Measurements from ENCODE around the gene CACNA1C.

CACNA1C gene

DNA sequence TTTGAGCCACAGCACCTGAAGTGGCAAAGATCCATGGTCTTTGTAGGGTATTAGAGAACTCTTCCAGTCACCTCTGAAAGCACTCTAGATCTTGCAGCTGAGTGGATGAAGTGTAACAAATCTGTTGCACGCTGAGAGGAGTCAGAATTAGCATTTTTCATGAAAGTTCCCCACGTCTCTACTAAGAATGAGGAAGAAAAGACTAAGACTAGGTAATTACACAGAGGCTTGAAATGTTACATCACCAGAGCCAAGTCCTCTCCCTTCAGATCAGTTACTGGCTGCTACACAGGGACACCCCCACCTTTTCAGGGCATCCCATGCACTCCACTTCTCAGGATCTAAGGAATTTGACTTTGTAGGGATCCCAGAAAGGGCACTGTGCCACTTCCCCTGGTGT, 643.3 kb downstream of the CACNA1C start:
- Histone ChIP-seq H3K4me1 (ENCODE audit: control insufficient read depth, insufficient read depth, low read length) (no peaks in the 10 kb centered on the region), H3K4me3 (ENCODE audit: low read length) (no peak overlapping the region)

DNA sequence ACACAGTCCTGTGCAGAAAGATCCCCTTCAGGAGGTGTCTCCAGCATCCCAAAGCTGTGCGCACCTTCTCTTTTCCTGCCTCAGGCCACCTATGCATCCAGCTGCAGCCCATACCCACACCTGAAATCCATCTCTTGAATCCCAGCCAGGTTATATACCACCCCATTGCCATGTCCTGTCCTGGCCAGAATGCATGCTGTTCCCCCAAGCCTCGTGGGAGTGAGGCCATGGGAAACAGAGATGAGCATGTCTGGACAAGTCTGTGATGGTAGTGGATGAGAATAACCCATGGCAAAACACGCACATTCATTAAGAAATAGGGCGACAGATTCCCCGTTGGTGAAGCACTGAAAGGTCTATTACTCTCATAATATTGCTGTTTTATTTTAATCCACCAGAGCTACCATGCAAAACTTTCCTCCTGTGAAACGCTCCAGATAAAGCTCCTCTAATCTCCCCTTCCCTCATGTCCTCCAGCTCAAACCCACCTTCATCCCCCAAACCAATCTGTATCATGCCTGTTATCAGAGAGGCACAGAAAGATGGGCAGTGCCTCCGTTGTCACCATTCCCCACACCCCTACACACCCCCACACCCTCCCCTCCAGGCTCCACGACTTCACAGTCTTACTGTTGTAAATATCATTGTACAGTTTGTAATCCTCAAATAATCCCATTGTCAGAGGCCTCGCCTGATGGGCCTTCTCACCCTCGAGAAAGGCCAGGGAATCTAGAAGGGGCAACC, 644.4 kb downstream of the CACNA1C start:
- Histone ChIP-seq H3K4me3 (ENCODE audit: low read length) (no peak overlapping the region), H3K36me3 (ENCODE audit: control insufficient read depth, insufficient read depth, low read length) (no peaks in the 10 kb centered on the region), H3K9me3 (ENCODE audit: control insufficient read depth, low read length) (no peaks in the 10 kb centered on the region), H3K9ac (ENCODE audit: low read length) (no peak overlapping the region), H3K27me3 (ENCODE audit: control insufficient read depth, insufficient read depth, low read length) (no peaks in the 10 kb centered on the region), H3K4me1 (ENCODE audit: control insufficient read depth, insufficient read depth, low read length) (no peaks in the 10 kb centered on the region)

More for the DNA sequence above, 643.3 kb downstream of the CACNA1C start:
- Histone ChIP-seq H3K27me3 (ENCODE audit: control insufficient read depth, insufficient read depth, low read length) (peaks cover under 1% of the 10 kb centered on the region), H3K36me3 (ENCODE audit: control insufficient read depth, insufficient read depth, low read length) (no peaks in the 10 kb centered on the region), H3K9me3 (ENCODE audit: control insufficient read depth, low read length) (no peaks in the 10 kb centered on the region), H3K9ac (ENCODE audit: low read length) (no peak overlapping the region)

DNA sequence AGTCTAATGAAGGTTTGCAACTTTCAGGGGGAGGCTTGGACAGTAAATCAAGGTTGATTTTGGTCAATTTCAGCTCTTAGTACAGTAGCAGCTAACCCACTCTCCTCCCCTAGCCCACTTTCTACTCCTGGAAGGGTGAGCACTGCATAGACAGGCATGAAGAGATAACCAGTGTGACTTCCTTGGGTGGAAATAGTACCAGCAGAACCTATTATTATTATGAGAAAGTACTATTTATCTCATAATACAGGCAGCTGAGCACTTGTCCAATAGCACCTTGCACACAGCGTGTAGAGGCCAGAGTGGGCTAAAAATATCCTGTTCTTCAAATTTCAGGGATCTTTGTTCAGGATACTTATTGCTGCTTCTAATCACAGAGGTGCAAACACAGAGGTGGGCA, 645.8 kb downstream of the CACNA1C start:
- H3K9me3 ChIP-seq (ENCODE audit: control insufficient read depth, low read length), result no peaks in the 10 kb centered on the region
- H3K9ac ChIP-seq (ENCODE audit: low read length), result no peak overlapping the region
- no peak overlapping the region for H3K4me3 ChIP-seq (ENCODE audit: low read length)
- H3K4me1 ChIP-seq (ENCODE audit: control insufficient read depth, insufficient read depth, low read length), result no peaks in the 10 kb centered on the region
- H3K27me3 ChIP-seq (ENCODE audit: control insufficient read depth, insufficient read depth, low read length), result no peaks in the 10 kb centered on the region
- no peaks in the 10 kb centered on the region for H3K36me3 ChIP-seq (ENCODE audit: control insufficient read depth, insufficient read depth, low read length)

DNA sequence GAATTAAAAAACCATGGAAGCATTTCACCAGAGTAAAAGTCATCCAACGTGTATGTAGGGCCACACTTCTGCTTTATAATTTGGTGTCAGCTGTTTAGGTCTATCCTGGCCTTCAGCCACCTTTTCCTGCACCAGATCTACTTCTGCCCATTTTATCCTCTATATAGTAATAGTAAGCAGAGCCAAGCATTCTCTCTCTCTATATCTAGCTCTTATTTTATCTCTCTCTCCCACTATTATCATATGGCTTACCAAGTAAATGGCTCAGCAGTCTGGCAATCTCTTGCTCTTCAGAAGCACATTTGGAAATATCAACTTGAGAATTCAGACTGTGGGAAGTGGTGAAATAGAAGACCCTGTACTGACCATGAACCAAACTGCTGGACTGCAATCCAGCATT, 657.9 kb downstream of the CACNA1C start:
- H3K27me3 ChIP-seq (ENCODE audit: control insufficient read depth, insufficient read depth, low read length), result no peaks in the 10 kb centered on the region
- no peaks in the 10 kb centered on the region for H3K9me3 ChIP-seq (ENCODE audit: control insufficient read depth, low read length)
- H3K36me3 ChIP-seq (ENCODE audit: control insufficient read depth, insufficient read depth, low read length), result no peaks in the 10 kb centered on the region
- H3K9ac ChIP-seq (ENCODE audit: low read length), result no peak overlapping the region
- H3K4me3 ChIP-seq (ENCODE audit: low read length), result no peak overlapping the region
- no peaks in the 10 kb centered on the region for H3K4me1 ChIP-seq (ENCODE audit: control insufficient read depth, insufficient read depth, low read length)

DNA sequence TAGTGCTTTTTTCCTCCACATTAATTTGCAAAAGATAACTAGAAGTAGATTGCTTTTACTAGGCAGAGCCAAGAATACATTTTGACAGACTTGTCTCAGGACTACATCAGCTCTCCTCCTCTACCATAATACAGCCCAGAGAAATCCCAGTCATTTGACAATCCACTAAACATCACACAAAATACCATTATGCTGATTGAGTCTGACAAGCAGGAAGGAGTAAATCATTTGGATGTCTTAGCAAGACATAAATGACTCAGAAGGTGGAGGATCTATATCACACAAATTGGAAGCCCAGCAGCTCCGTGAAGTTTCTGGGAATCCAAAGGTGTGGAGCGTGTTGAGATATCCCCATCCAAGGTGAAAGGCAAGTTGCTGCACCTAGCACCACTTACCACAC, 666.6 kb downstream of the CACNA1C start:
- Histone ChIP-seq H3K9me3 (ENCODE audit: control insufficient read depth, low read length) (no peaks in the 10 kb centered on the region), H3K9ac (ENCODE audit: low read length) (no peak overlapping the region)

DNA sequence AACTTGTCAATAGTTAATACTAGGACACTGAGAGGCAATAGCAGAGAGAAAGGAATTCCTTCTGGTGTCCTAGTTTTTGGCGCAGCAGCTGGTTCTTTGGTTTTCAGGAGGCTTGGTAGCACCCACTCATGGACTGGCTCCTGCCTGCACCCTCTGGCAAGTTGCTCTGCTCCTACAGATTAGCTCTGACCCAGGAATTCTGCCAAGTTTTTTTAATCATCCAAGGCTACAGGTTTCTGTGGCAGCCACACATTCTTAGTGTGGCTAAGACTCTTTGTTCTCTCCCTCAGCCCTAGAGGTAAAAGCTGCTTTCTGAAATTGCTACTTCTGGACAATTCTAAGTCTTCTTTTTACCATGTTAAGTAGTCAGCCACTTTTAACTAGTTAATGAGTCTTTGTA, 670.0 kb downstream of the CACNA1C start:
- Histone ChIP-seq H3K36me3 (ENCODE audit: control insufficient read depth, insufficient read depth, low read length) (no peaks in the 10 kb centered on the region), H3K9me3 (ENCODE audit: control insufficient read depth, low read length) (no peaks in the 10 kb centered on the region), H3K4me1 (ENCODE audit: control insufficient read depth, insufficient read depth, low read length) (no peaks in the 10 kb centered on the region), H3K27me3 (ENCODE audit: control insufficient read depth, insufficient read depth, low read length) (no peaks in the 10 kb centered on the region), H3K9ac (ENCODE audit: low read length) (no peak overlapping the region), H3K4me3 (ENCODE audit: low read length) (no peak overlapping the region)

More for the DNA sequence above, 666.6 kb downstream of the CACNA1C start:
- Histone ChIP-seq H3K4me1 (ENCODE audit: control insufficient read depth, insufficient read depth, low read length) (no peaks in the 10 kb centered on the region), H3K27me3 (ENCODE audit: control insufficient read depth, insufficient read depth, low read length) (no peaks in the 10 kb centered on the region), H3K36me3 (ENCODE audit: control insufficient read depth, insufficient read depth, low read length) (no peaks in the 10 kb centered on the region), H3K4me3 (ENCODE audit: low read length) (no peak overlapping the region)

DNA sequence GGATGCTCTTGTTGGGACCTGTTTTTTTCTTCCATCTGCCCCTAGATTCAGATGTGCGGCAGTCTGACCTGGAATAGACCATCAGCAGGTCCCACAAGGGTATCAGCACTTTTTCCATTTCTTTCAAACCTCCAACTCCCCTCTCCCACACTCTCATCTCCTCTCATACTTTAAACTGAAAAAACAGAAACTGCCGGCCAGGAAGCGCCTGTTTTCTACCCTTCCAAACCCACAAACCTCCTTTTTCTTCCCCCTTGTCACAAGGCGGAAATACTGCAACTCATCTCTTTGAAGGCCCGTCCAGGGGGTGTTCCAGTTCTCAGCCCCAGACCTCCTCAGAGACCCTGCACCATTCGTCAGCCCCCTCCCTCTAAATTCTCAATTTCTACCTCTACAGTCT, 679.5 kb downstream of the CACNA1C start:
- Histone ChIP-seq H3K9ac (ENCODE audit: low read length) (no peak overlapping the region), H3K27me3 (ENCODE audit: control insufficient read depth, insufficient read depth, low read length) (no peaks in the 10 kb centered on the region), H3K9me3 (ENCODE audit: control insufficient read depth, low read length) (no peaks in the 10 kb centered on the region), H3K4me3 (ENCODE audit: low read length) (no peak overlapping the region), H3K36me3 (ENCODE audit: control insufficient read depth, insufficient read depth, low read length) (no peaks in the 10 kb centered on the region), H3K4me1 (ENCODE audit: control insufficient read depth, insufficient read depth, low read length) (no peaks in the 10 kb centered on the region)

DNA sequence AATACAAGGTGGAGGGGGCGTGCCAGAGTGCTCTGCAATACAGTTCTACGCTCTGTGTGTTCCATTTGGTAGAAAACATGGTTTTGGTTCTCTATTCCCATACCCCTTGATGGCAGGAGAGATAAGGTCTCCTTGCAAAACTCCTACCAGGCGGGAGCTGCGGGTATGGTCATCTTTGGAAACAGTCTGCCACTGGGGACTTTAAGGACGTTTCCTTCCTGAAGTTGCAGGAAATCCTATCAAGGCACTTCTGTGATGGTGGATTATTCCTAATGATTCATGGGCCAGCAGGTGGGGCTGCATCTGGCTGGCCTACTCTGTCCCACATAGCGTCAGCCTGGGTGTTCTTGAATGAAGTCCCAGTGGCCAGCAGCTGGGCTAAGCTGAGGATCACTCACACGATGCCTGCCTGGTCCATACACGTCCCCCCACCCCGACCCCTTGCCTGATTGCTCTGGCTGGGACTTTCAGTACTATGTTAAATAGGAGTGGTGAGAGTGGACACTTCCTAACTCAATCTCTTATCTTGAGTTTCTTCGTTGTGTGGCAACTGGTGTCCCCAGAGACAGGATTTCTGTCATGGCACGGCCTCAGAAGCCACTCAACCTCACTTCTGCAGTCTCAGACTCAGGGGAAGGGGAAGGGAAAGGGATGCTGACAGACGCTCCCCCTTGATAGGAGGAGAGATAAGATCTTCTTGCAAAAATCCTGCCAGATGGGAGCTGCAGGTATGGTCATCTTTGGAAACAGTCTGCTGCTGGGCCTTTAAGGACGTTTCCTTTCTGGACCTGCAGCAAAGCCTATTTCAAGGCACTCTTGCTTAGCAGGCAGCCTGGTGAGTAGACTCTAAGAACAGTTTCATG, 680.9 kb downstream of the CACNA1C start:
- no peaks in the 10 kb centered on the region for H3K4me1 ChIP-seq (ENCODE audit: control insufficient read depth, insufficient read depth, low read length)
- no peaks in the 10 kb centered on the region for H3K9me3 ChIP-seq (ENCODE audit: control insufficient read depth, low read length)
- H3K36me3 ChIP-seq (ENCODE audit: control insufficient read depth, insufficient read depth, low read length), result no peaks in the 10 kb centered on the region
- H3K9ac ChIP-seq (ENCODE audit: low read length), result no peak overlapping the region
- H3K27me3 ChIP-seq (ENCODE audit: control insufficient read depth, insufficient read depth, low read length), result no peaks in the 10 kb centered on the region
- no peak overlapping the region for H3K4me3 ChIP-seq (ENCODE audit: low read length)

DNA sequence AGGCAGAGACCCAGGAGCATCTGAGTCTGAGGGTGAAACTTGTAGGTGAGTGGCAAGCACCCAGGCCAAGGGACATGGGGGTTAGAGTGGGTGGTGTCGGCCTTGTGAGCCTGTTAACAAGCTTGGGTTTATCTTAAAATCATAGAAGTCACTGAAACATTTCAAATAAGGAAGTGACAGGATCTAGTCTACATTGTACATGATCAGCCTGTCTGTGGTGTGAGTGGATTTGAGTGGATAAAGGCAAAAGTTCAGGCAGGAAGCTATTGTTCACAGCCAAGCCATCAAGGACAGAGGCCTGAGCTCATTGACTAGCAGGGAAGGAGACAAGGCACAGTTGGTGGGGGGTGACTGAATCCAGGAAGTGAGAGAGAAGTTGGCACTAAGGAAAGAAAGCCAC, 682.6 kb downstream of the CACNA1C start:
- H3K36me3 ChIP-seq (ENCODE audit: control insufficient read depth, insufficient read depth, low read length), result no peaks in the 10 kb centered on the region
- H3K27me3 ChIP-seq (ENCODE audit: control insufficient read depth, insufficient read depth, low read length), result no peaks in the 10 kb centered on the region

DNA sequence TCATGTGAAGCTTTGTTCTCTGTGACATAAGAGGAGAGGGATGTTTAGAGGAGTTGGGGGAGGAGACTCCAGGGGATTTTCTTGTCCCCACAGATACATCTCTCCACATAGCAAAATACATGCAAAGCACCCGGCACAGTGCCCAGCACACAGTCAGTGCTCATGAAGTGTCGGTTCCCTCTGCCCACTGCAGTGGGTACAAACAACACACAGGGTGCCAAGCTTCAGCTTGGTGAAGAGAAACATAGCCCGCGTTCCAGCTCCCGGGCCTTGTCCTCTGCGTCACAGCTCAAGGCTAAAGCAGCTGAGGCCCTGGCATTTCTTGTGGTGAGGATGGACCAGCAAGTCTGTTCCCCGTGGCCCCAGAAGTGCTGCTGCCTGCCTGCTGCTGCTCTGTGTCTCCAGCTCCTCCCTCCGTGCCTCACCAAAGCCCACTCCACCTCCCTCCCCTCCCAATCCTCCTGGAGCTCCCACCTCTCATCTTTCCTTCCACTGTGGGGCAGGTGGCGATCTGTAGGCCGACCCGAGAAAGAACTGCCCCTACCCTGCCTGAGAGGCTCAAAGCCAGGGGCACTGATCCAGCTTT, 685.0 kb downstream of the CACNA1C start:
- no peak overlapping the region for H3K9ac ChIP-seq (ENCODE audit: low read length)
- H3K4me3 ChIP-seq (ENCODE audit: low read length), result no peak overlapping the region
- no peaks in the 10 kb centered on the region for H3K4me1 ChIP-seq (ENCODE audit: control insufficient read depth, insufficient read depth, low read length)
- H3K36me3 ChIP-seq (ENCODE audit: control insufficient read depth, insufficient read depth, low read length), result no peaks in the 10 kb centered on the region
- no peaks in the 10 kb centered on the region for H3K9me3 ChIP-seq (ENCODE audit: control insufficient read depth, low read length)
- no peaks in the 10 kb centered on the region for H3K27me3 ChIP-seq (ENCODE audit: control insufficient read depth, insufficient read depth, low read length)

More for the DNA sequence above, 682.6 kb downstream of the CACNA1C start:
- Histone ChIP-seq H3K9me3 (ENCODE audit: control insufficient read depth, low read length) (no peaks in the 10 kb centered on the region), H3K4me1 (ENCODE audit: control insufficient read depth, insufficient read depth, low read length) (no peaks in the 10 kb centered on the region), H3K9ac (ENCODE audit: low read length) (no peak overlapping the region), H3K4me3 (ENCODE audit: low read length) (no peak overlapping the region)

DNA sequence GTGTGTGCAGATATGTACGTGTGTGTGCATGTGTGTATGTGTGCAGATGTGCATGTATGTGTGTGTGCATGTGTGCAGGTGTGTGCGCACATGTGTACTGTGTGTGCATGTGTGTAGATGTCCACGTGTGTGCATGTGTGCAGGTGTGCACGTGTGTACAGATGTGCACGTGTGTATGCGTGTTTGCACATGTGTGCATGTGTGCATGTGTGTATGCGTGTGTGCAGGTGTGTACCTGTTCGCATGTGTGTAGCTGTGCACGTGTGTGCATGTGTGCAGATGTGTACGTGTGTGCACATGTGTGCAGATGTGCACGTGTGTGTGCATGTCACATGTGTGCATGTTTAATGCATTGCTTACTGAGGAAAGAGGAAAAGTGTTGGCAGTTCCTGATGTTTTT, 686.3 kb downstream of the CACNA1C start:
- Histone ChIP-seq H3K36me3 (ENCODE audit: control insufficient read depth, insufficient read depth, low read length) (no peaks in the 10 kb centered on the region), H3K9me3 (ENCODE audit: control insufficient read depth, low read length) (no peaks in the 10 kb centered on the region), H3K9ac (ENCODE audit: low read length) (no peak overlapping the region), H3K4me1 (ENCODE audit: control insufficient read depth, insufficient read depth, low read length) (no peaks in the 10 kb centered on the region), H3K27me3 (ENCODE audit: control insufficient read depth, insufficient read depth, low read length) (no peaks in the 10 kb centered on the region), H3K4me3 (ENCODE audit: low read length) (no peak overlapping the region)

Measured in mucosa of stomach (tissue), 1 donor.